ENCODE data around the gene EGFL8.
"Not testable (repeated sequence)": the region's sequence is repeated elsewhere in the genome, so short reads cannot be mapped to it uniquely, and the experiment has no call there.

The EGFL8 gene

GRCh38 chr6:32198345-32198696, 33.9 kb downstream of the EGFL8 start:
- no peak for DNase-seq

- no peak for DNase-seq
Measured at GRCh38 chr6:32198866-32199265, 34.5 kb downstream of the EGFL8 start.

GRCh38 chr6:32200711-32201475, 36.5 kb downstream of the EGFL8 start:
- DNase-seq = no peak

GRCh38 chr6:32202186-32202585, 37.8 kb downstream of the EGFL8 start:
- no peak for DNase-seq

GRCh38 chr6:32203426-32204267, 39.3 kb downstream of the EGFL8 start:
- DNase-seq = no peak

- no peak for DNase-seq
Measured at GRCh38 chr6:32204268-32204715, 39.9 kb downstream of the EGFL8 start.

GRCh38 chr6:32208996-32209395, 44.6 kb downstream of the EGFL8 start:
- no peak for DNase-seq

GRCh38 chr6:32210191-32210601, 45.8 kb downstream of the EGFL8 start:
- DNase-seq = no peak

GRCh38 chr6:32211432-32211831, 47.0 kb downstream of the EGFL8 start:
- not testable (repeated sequence) for DNase-seq

GRCh38 chr6:32212076-32212760, 47.8 kb downstream of the EGFL8 start:
- no peak for DNase-seq

- DNase-seq = no peak
Measured at GRCh38 chr6:32213649-32214048, 49.3 kb downstream of the EGFL8 start.

- no peak for DNase-seq
Measured at GRCh38 chr6:32214126-32214525, 49.7 kb downstream of the EGFL8 start.

- DNase-seq = no peak
Measured at GRCh38 chr6:32215617-32216016, 51.2 kb downstream of the EGFL8 start.

GRCh38 chr6:32216285-32216684, 51.9 kb downstream of the EGFL8 start:
- DNase-seq = no peak

GRCh38 chr6:32216998-32217397, 52.6 kb downstream of the EGFL8 start:
- no peak for DNase-seq
